GM21423 (cell line): ENCODE data around the gene MYO5B.

Experiments used
- ATAC-seq: cut with Tn5 transposase; IDR thresholded peaks from one replicate; pipeline ENCODE4 v1.9.1; 2021; ENCODE audit warnings: mild to moderate bottlenecking, moderate library complexity; ENCODE audit not compliant: unreplicated experiment

MYO5B gene

GRCh38 chr18:50075772-50076171 lies 119.2 kb downstream of the MYO5B start:
- ATAC-seq: no peak

DNA sequence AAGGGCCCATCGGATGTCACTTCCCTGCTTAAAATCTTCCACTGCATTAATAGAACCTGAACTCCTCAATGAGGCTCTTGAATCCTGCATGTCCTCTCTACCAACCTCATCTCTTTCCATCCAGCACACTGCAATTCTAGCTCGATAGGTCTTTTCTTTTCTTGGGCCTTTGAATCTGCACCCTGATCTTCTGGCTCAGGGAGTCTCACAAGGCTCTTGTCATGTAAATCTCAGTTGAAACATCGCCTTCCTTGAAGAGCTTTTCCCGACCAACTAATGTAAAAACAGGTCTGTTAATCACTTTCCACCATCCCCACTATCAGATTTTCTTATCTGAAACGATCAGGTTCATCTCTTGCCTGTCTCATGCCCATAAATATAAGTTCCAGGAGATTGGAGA lies 120.5 kb downstream of the MYO5B start:
- no peak for ATAC-seq

DNA sequence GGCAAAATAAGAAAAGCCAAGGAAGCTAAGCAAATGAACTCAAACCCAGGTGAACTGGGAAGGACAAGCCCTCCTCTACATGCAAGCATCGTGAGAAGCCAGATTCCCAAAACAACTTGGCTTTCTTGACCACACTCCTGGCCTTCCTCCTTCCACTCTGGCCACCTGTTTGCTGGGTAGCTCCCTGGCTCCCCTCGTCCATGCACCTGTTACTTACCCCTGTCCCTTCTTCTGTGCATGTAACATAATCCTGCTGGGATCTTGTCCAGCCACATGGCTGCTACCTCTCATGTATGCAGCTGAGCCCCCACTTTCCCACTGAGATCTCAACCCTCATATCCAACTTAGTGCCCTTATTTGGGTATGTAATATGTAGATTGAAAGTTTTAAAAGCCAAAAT lies 121.6 kb downstream of the MYO5B start:
- ATAC-seq: no peak

- no peak for ATAC-seq
Observed at GRCh38 chr18:50072146-50072545, 122.8 kb downstream of the MYO5B start.

DNA sequence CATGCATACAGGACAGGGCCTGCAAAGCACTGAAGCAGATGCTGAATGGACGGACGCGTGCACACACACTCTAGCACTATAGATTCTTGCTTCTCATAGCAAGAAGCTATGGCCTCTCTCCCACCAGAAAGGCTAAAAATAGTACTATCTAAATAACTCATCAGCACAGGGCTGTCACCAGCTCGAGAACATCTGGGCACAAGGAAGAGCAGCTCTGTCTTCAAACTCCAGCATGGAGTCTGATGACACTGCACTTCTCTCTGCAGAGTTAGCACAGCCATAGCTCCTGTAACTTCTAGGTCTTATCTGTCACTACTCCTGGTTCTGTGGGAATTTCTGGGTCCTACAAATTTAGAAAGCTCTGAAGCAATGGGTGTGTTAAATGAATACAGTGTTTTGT lies 123.5 kb downstream of the MYO5B start:
- no peak for ATAC-seq

GRCh38 chr18:50069422-50069821 lies 125.5 kb downstream of the MYO5B start:
- no peak for ATAC-seq

DNA sequence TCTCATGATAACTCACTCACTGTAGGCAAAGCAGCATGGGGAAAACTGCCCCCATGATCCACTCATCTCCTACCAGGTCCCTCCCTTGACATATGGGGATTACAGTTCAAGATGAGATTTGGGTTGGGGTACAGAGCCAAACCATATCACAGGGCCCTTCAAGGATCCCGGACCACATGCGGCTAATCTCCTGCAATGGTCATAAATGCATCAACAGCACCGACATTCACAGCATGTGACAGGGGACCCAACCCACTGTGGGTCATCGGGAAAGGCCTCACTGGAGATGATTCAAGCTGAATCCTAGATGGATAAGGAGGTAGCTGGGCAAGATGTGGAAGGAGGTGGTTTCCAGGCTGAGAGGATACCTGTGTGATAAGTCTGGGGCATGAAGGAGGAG lies 129.4 kb downstream of the MYO5B start:
- no peak for ATAC-seq

- no peak for ATAC-seq
Observed at GRCh38 chr18:50065039-50065438, 129.9 kb downstream of the MYO5B start.

DNA sequence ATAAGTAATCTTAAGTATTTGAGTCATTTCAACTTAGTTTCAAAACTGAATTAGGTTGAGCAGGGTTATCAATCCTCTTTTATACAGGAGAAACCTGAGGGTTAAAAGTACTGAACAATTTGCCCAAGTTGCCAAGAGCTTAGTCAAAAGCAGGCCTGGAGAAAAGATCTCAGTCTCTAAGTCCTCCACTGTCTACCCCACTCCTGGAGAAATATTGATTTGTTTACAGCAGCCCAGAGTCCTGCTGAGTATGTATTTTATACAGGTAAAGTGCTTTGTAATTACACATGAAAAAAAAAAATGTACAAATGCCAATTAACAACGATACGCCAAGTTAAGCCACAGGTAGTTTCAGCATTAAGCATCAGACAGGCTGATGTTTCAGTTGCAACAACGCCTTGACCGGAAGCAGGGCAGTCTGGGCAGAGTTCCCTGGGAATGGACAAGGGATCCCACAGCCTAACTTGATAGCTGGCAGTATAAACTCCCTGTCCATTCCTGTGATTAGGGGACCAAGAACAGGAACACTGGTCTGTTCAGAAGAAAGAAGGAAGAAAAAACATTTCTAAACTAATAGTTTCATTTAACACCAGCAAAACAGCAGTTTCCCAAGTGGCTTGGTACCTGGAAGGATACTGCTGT lies 132.9 kb downstream of the MYO5B start:
- no peak for ATAC-seq

DNA sequence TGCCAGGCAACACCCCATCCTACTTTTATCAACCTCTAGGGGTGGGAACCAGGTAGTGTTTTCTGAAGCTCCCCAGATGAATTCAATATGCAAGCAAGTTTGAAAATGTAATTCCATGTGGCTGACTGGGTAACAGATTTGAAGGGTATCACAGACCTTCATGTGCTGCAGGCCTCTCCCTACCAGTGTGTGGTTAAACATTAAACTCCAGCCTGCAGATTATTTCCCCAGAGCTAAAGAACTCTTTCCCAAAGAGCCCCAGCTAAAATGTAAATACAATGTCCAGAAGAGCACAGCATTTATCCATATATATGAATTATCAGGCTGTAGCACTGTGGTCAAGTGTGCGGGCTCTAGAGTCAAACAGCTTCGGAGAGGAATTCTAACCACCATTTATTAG lies 134.1 kb downstream of the MYO5B start:
- no peak for ATAC-seq

DNA sequence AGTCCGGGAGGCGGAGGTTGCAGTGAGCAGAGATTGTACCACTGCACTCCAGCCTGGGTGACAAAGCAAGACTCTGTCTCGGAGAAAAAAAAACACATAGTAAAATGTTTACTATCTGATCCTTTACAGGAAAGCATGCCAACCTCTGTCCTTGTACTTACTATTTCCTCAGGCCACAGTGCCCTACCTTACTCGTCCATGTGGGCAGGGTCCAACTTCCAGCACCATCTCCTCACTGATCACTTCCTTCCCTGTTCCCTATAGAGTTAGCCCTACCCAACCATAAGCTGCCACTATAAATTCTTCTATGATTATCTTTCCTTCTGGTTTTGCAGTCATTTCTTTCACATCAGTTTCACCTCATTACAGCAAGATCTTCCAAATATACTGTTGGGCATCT lies 136.2 kb downstream of the MYO5B start:
- no peak for ATAC-seq

GRCh38 chr18:50057009-50057408 lies 137.9 kb downstream of the MYO5B start:
- ATAC-seq: no peak

DNA sequence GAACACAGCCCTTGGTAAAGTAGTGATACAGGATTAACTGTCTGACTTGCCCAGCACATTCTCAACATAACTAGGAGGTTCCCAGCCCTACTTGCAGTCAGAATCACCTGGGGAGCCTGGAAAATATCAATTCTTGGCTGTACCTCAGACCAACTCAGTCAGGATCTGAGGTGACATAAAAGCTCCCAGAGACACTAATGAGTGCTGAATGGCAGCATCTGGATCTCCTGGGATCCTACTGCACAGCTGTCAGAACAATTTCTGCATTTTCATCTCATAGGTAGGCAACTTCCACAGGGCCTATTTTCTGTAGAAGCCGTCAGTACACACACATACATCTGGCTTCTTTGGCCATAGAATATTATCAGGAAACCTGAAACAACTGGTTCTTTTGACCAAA lies 138.8 kb downstream of the MYO5B start:
- no peak for ATAC-seq

GRCh38 chr18:50055488-50055887 lies 139.5 kb downstream of the MYO5B start:
- no peak for ATAC-seq

DNA sequence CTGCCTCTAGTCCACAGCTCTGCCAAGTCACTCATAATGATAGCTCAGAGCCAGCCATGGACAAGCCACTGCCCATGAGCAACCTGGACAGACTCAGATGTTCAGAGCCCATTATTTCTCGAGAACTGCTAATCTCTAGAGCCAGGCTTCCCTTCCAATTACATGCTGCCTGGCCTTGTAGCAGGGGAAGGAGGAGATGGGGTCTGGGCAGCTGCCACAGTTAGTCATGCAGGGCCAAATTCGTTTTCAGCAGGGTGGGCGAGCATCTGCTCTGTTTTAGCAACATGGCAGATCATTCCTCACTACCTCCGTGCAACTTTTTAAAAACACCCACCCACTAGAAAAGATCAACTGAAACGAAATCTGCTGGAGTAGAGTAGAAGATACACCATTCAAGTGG lies 141.8 kb downstream of the MYO5B start:
- ATAC-seq: no peak

- ATAC-seq: no peak
Observed at GRCh38 chr18:50051288-50051687, 143.7 kb downstream of the MYO5B start.

DNA sequence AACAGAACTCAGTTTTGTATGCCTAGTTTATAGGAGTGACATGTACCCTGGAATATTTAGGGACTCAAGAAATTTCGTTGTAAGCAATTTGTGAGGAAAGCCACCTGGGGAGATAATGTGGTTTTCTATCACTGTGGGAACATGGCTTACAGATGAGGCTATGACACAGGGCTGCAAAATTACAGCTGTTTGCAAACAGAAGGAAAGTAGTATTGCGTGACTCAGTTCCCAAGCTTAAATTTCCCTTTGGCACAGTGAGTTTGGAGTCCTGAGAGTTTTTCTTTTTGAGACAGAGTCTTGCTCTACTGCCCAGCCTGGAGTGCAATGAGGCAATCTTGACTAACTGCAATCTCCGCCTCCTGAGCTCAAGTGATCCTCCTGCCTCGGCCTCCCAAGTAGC lies 149.8 kb downstream of the MYO5B start:
- ATAC-seq: no peak

- no peak for ATAC-seq
Observed at GRCh38 chr18:50044402-50044801, 150.5 kb downstream of the MYO5B start.

DNA sequence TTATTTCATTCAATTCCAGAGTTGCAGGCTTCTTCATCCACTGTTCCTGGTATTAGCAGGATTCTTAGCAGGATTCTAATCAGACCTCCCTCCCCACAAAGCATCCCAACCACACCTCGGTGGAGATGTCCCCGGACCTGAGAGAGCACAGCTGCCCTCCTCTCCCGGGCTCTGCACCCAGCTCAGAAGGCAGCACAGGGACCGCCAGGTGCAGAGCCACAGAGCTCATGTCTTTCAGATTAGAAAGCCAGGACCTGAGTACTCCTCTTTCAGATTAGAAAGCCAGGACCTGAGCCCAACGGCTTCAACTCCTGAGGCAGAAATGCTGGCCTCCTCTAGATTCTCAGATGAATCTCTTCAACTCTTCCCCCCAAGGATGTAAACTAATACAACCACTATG lies 152.3 kb downstream of the MYO5B start:
- ATAC-seq: no peak

GRCh38 chr18:50039746-50040145 lies 155.2 kb downstream of the MYO5B start:
- ATAC-seq: no peak

DNA sequence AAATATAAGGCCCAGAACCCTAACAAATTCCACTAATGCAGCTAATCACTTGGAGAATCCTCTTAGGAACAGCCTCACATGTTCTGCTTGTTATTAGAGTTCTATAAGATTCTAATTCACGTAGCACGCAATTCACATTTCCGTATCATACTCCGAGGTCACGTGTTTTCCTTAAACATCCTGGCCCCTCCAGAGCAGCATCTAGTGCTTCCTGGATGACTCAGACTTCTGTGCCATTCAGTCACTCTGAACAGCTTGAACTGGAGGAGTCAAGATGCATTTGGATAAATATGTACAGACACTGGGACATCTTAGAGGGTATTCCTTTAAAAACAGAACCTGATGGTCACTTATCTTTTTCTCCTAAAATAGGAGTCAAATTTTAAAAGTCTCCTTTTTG lies 156.5 kb downstream of the MYO5B start:
- ATAC-seq: no peak

DNA sequence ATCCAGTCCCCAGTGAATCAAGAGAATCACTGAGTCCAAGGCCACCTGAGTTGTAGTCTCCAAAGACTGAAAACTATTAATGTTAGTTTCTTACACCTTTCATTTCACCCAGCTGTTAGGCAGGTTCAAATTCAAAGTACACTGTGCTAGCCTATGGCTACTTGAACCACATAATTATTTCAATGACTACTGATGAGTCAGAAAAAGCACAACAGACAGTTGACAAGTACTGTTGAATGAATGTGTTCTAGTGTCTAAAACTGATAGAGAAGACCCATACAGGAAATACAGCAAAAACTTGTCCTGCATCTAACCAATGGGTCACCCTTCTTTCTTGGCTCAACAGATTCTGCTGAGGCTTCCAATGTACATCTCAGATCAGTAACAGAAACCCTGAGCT lies 160.9 kb downstream of the MYO5B start:
- ATAC-seq: no peak

GRCh38 chr18:50033004-50033403 lies 161.9 kb downstream of the MYO5B start:
- no peak for ATAC-seq

- no peak for ATAC-seq
Observed at GRCh38 chr18:50030146-50030545, 164.8 kb downstream of the MYO5B start.
